K562 (cell line): ENCODE results near the gene SPTSSA. TPM values are rescaled to one million over a fixed set of nuclear protein-coding genes. Genes with fewer than 3 reads are reported as not detected.
A peak's percentile ranks its signal among the peaks of the same experiment; 100 is the strongest.

Experiments used
- BCOR ChIP-seq: fragments of 450-650 bp; IDR thresholded peaks from 2 replicates; pipeline ENCODE4 v1.6.1; 2016
- BRCA1 ChIP-seq, 2 experiments: fragments of 450-650 bp in 1 of 2; sonication (generic) in 1 of 2; formaldehyde crosslinking in 1 of 2; IDR thresholded peaks; 2 replicates each; pipeline versions ENCODE4 v1.5.0 to v1.6.1; 2017 to 2020; ENCODE audit warnings: mild to moderate bottlenecking in 1 of 2, missing genetic modification reagents in 1 of 2
- CXXC5 ChIP-seq: fragments of 250-450 bp; sonication (Bioruptor Pico); IDR thresholded peaks from 2 replicates; pipeline ENCODE4 v1.8.0; 2022; ENCODE audit warnings: inconsistent platforms, mild to moderate bottlenecking, moderate library complexity
- DMBX1 ChIP-seq: fragments of 250-450 bp; sonication (Bioruptor Pico); IDR thresholded peaks from 2 replicates; pipeline ENCODE4 v1.8.0; 2022; ENCODE audit warnings: inconsistent platforms, mild to moderate bottlenecking, moderate library complexity, borderline replicate concordance
- FOXJ3 ChIP-seq: sonication (generic); formaldehyde crosslinking; IDR thresholded peaks from 2 replicates; pipeline ENCODE4 v1.4.0; 2020; ENCODE audit warnings: mild to moderate bottlenecking, missing genetic modification reagents
- GABPB2 ChIP-seq: fragments of 250-450 bp; sonication (Bioruptor Pico); conservative IDR thresholded peaks from 2 replicates; pipeline ENCODE4 v1.5.1; 2021; ENCODE audit warnings: mild to moderate bottlenecking
- HNRNPUL1 ChIP-seq: fragments of 200-400 bp; formaldehyde crosslinking; IDR thresholded peaks from 2 replicates; pipeline ENCODE4 v1.6.1; 2017; ENCODE audit warnings: low read length
- ILF3 ChIP-seq: fragments of 450-650 bp; IDR thresholded peaks from 2 replicates; pipeline ENCODE4 v1.6.1; 2018; ENCODE audit warnings: antibody characterized with exemption, mild to moderate bottlenecking, moderate library complexity, borderline replicate concordance
- JUN ChIP-seq, 2 experiments: sonication (generic) in 1 of 2; formaldehyde crosslinking in 1 of 2; IDR thresholded peaks; 2 replicates each; pipeline versions ENCODE4 v1.6.1 to v1.8.0; 2012 to 2022; ENCODE audit warnings: borderline replicate concordance in 2 of 2, mild to moderate bottlenecking in 2 of 2, improper control_type of control experiment in 1 of 2, low read depth in 1 of 2, low read length in 1 of 2, missing genetic modification reagents in 1 of 2
- KLF10 ChIP-seq: fragments of 250-450 bp; sonication (Bioruptor Pico); IDR thresholded peaks from 2 replicates; pipeline ENCODE4 v1.6.1; 2021; ENCODE audit warnings: matching md5 sums
- KLF6 ChIP-seq: fragments of 250-450 bp; sonication (Bioruptor Pico); IDR thresholded peaks from 2 replicates; pipeline ENCODE4 v1.4.0; 2020; ENCODE audit warnings: mild to moderate bottlenecking, moderate library complexity, borderline replicate concordance
- MAZ ChIP-seq, 2 experiments: fragments of 450-650 bp in 1 of 2; sonication (generic) in 1 of 2; formaldehyde crosslinking; IDR thresholded peaks in 1 of 2; conservative IDR thresholded peaks in 1 of 2; 2 replicates each; pipeline versions ENCODE4 v1.4.0 to v1.5.0; 2020; ENCODE audit warnings: mild to moderate bottlenecking in 1 of 2, missing genetic modification reagents in 1 of 2
- PHB ChIP-seq: fragments of 250-450 bp; sonication (Bioruptor Pico); IDR thresholded peaks from 2 replicates; pipeline ENCODE4 v1.5.0; 2021
- POLR2A ChIP-seq: fragments of 450-650 bp; conservative IDR thresholded peaks from 2 replicates; pipeline ENCODE4 v1.6.1; 2016
- SIN3B ChIP-seq: fragments of 450-650 bp; IDR thresholded peaks from 2 replicates; pipeline ENCODE4 v1.6.1; 2017; ENCODE audit warnings: low read depth, mild to moderate bottlenecking, moderate library complexity
- SMAD2 ChIP-seq: fragments of 150-350 bp; IDR thresholded peaks from 2 replicates; pipeline ENCODE4 v1.6.1; 2014; ENCODE audit warnings: low read depth, mild to moderate bottlenecking, low read length
- SRSF1 ChIP-seq: fragments of 200-400 bp; formaldehyde crosslinking; IDR thresholded peaks from 2 replicates; pipeline ENCODE4 v1.6.1; 2017; ENCODE audit warnings: mild to moderate bottlenecking, low read depth, low read length, moderate library complexity
- TAF9B ChIP-seq: fragments of 450-650 bp; IDR thresholded peaks from 2 replicates; pipeline ENCODE4 v1.6.1; 2018; ENCODE audit warnings: mild to moderate bottlenecking; ENCODE audit not compliant: partially characterized antibody
- ZC3H8 ChIP-seq: fragments of 450-650 bp; IDR thresholded peaks from 2 replicates; pipeline ENCODE4 v1.6.1; 2017
- ZEB2 ChIP-seq: fragments of 450-650 bp; IDR thresholded peaks from 2 replicates; pipeline ENCODE4 v1.6.1; 2016
- ZFP36 ChIP-seq: fragments of 150-350 bp; IDR thresholded peaks from 2 replicates; pipeline ENCODE4 v1.6.1; 2018; ENCODE audit warnings: low read length, low read depth; ENCODE audit not compliant: partially characterized antibody
- ZKSCAN8 ChIP-seq: fragments of 200-800 bp; sonication (Bioruptor generic); IDR thresholded peaks from 2 replicates; pipeline ENCODE4 v1.6.1; 2016; ENCODE audit warnings: missing genetic modification characterization, missing compliant biosample characterization
- ZNF408 ChIP-seq: fragments of 250-450 bp; sonication (Bioruptor Pico); IDR thresholded peaks from 2 replicates; pipeline ENCODE4 v1.4.0; 2020; ENCODE audit warnings: low read depth, mild to moderate bottlenecking, moderate library complexity
- ZNF41 ChIP-seq: fragments of 250-450 bp; sonication (Bioruptor Pico); conservative IDR thresholded peaks from 2 replicates; pipeline ENCODE4 v1.4.0; 2020; ENCODE audit warnings: mild to moderate bottlenecking
- polyA plus RNA-seq, 8 experiments: library from polyadenylated mRNA; depleted of rRNA in 4 of 8; stranded (reverse) in 5 of 8; unstranded in 3 of 8; fragments of >200 nt; fragmentation: Nextera tagmentation in 2 of 8; fragmentation: Illumina TruSeq in 1 of 8; extraction: Ambion mirVana in 2 of 8; extraction: Trizol in 1 of 8; gene quantifications; 2 replicates each; pipeline versions ENCODE4 v1.2.1 to v1.2.3, GENCODE V29; 2011 to 2014; ENCODE audit warnings: inconsistent platforms in 1 of 8, missing spikeins in 1 of 8
- total RNA-seq, 7 experiments: library from RNA; depleted of rRNA in 6 of 7; stranded (reverse); fragments of >200 nt in 6 of 7; fragmentation: Illumina TruSeq in 2 of 7; extraction: Trizol in 2 of 7; gene quantifications; 2 replicates each; pipeline versions ENCODE4 v1.2.1 to v1.2.3, GENCODE V29; 2011 to 2021; ENCODE audit warnings: low replicate concordance in 1 of 7
- TF ChIP-seq, protein P1 (sequence below): fragments of 450-650 bp; formaldehyde crosslinking; IDR thresholded peaks from 2 replicates; pipeline ENCODE4 v1.4.0; 2020; ENCODE audit warnings: mild to moderate bottlenecking, moderate library complexity

SPTSSA gene
- total and polyA plus RNA-seq, 9 of the 15 experiments (the other 6 are each of a cell fraction or from before 2014, with no cell fraction given) = 6.8 to 35.7 (median 22.0) TPM

DNA sequence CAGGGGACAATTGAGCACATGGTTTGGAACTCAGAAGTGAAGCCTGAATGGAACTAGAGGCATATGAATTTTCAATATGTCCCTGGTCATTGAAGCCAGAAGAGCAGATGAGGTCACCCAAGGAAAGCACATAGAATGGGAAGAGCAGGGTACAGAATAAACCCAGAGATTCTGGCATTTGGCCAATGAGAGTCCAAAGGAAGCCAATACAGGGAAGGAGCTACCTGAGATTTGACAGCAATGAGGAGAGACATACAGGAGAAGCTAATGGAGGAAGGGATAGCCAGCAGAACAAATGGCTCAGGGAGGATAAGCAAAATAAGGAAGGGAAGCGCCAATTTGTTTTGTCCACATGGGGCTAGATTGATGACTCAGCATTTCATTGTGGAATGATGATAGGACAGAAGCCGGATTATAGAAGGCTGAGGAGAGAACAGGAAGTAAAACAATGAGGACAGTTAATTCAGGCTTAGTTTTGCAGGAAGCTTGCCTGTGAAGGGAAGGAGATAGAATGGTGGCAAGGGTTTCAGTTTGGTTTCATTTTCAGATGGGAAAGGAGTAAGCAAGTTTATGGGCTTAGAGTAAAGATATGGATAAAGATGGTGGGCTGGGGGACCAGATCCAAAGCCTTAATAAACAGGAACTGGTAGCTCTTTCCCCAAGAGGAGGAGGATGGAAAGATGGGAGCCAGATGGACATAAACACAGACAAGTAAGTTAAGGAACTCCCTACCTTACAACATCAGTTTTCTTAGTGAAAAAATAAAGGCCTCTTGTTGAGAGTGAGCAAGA, 3.2 kb upstream of the SPTSSA start (continued):
- no peak for TF ChIP-seq HNRNPUL1
- TF ChIP-seq ZC3H8 = no peak
- TF ChIP-seq MAZ (CRISPR knock-in tag; conservative IDR thresholded peaks at IDR 0.05 in 1 of 2, IDR thresholded peaks at IDR 0.05 in 1 of 2) = 0 out of 4 replicates have a peak, but pooled peaks of 1 of the 2 experiments have one; percentile 24
- no peak for TF ChIP-seq SMAD2
- no peak for TF ChIP-seq ZEB2
- no peak for TF ChIP-seq JUN (IDR thresholded peaks at IDR 0.05; ENCODE audit: borderline replicate concordance, low read depth, low read length)
- no peak for TF ChIP-seq JUN (CRISPR knock-in tag; IDR thresholded peaks at IDR 0.05; ENCODE audit: borderline replicate concordance)
- TF ChIP-seq DMBX1 = 0 out of 2 replicates have a peak, but pooled peaks have one; percentile 38
- no peak for TF ChIP-seq GABPB2 (CRISPR knock-in tag)
- TF ChIP-seq ZNF408 (CRISPR knock-in tag) = no peak
- TF ChIP-seq ZNF41 (CRISPR knock-in tag) = no peak
- TF ChIP-seq ZFP36 = no peak
- TF ChIP-seq BRCA1 (IDR thresholded peaks at IDR 0.05) = no peak
- TF ChIP-seq BRCA1 (CRISPR knock-in tag; IDR thresholded peaks at IDR 0.05) = no peak
- TF ChIP-seq ILF3 = no peak
- TF ChIP-seq SRSF1 = no peak
- TF ChIP-seq ZKSCAN8 (CRISPR knock-in tag) = peak; percentile 42; the same call in 1 of the 2 replicates
- TF ChIP-seq BCOR = no peak
- TF ChIP-seq, protein P1, sequence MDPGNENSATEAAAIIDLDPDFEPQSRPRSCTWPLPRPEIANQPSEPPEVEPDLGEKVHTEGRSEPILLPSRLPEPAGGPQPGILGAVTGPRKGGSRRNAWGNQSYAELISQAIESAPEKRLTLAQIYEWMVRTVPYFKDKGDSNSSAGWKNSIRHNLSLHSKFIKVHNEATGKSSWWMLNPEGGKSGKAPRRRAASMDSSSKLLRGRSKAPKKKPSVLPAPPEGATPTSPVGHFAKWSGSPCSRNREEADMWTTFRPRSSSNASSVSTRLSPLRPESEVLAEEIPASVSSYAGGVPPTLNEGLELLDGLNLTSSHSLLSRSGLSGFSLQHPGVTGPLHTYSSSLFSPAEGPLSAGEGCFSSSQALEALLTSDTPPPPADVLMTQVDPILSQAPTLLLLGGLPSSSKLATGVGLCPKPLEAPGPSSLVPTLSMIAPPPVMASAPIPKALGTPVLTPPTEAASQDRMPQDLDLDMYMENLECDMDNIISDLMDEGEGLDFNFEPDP (CRISPR knock-in tag) = no peak
- TF ChIP-seq POLR2A = 0 out of 2 replicates have a peak, but pooled peaks have one; percentile 40
- 0 out of 2 replicates have a peak, but pooled peaks have one; percentile 34 for TF ChIP-seq CXXC5 (CRISPR knock-in tag)
- TF ChIP-seq KLF6 (CRISPR knock-in tag) = no peak
- peak; percentile 59 for TF ChIP-seq TAF9B
- TF ChIP-seq PHB = no peak
- TF ChIP-seq FOXJ3 (CRISPR knock-in tag) = no peak
- no peak for TF ChIP-seq SIN3B
- TF ChIP-seq KLF10 (CRISPR knock-in tag) = no peak
